UCSD-AML1 (cell line): ENCODE measurements around the gene PEX14.
A peak's percentile ranks its signal among the peaks of the same experiment; 100 is the strongest.

Experiments used
- DNase-seq: peaks from one replicate; lab custom pipeline; 2025; ENCODE audit not compliant: unreplicated experiment; lab: John Stamatoyannopoulos, UW

The PEX14 gene

DNA sequence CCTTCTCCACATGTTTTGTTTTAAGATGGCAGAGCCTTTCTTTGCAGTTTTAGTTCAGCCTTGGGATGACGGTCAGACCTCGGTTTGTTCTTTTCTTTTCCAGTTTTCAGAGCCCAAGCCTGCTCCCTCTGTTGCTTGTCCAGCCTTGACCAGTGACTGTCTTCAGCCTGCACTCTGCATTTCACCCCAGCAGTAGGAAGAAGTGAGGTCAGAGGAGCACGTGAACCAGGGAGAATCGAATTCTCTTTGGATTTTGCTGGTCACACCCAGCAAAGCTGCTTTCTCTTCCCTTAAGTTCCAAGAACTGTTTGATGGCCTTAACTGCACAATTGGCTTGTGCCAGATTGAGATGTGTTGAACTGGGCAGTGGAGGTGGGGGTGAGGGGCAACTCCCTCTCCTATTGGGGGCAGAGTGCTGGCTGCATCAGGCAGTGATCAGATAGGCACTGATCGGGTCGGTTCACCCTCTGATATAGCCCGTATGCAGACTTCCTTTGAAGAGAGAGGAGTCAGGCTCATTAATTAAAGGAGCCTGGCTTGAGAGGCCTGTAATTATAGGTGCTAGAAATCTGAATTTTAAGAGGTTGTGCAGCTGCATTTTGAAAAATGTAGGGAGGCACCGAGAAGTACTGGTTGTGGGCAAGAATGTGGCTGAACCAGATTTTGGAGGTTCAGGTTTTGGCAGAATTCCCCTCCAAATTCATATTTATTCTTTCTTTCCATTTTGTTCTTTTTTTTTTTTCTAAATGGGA lies 42.4 kb downstream of the PEX14 start:
- no peak for DNase-seq

DNA sequence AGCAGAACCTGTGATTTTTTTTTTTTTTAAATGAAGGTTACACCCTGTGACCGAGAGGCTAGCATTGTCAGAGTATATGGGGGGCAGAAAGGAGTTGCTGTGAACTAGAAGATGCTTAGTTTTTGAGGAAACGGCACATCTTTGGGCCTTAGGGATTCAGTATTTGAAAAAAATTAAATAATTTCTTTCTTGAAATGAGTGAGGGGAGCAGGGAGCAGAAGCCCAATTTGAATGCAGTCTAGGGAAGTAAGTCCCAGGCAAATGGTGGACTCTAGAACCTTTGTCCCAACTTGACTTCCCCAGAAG lies 42.9 kb downstream of the PEX14 start:
- DNase-seq: no peak

DNA sequence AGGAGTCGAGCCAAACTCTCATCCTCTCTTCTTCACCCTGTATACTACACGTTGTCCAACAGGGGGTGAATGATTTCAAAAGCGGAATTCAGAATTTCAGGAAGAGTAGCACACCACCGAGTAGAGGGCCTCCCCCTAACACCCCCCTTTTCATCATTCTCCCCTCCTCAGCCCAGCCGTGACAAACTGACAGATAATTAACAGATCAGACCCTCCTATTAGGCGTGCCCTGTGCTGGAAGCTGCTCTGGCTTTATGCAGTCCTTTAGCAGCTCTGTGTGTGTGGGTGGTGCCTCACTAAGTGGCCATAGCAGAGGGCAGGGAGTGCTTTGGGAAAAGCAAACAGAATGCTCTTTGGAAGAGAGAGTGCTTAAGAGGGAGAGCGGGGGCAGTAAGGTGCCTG lies 44.3 kb downstream of the PEX14 start:
- no peak for DNase-seq

DNA sequence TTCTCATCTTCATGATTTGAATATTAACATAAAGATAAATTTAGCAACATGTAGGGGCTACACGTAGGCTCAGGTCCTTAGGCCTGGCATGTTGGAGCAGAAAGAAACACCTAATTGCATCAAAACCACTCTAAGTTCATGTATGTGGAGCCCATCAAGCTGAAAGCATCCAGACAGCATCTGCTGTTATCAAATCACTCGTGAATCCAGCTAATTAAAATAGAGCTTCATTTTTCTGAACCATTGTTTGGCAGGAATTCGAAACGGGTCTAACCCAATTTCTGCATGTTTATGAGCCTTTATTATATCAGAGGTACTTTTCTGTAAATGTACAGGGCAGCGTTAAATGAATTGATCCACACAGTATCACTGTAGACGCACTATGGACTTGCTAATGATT lies 45.7 kb downstream of the PEX14 start:
- no peak for DNase-seq

DNA sequence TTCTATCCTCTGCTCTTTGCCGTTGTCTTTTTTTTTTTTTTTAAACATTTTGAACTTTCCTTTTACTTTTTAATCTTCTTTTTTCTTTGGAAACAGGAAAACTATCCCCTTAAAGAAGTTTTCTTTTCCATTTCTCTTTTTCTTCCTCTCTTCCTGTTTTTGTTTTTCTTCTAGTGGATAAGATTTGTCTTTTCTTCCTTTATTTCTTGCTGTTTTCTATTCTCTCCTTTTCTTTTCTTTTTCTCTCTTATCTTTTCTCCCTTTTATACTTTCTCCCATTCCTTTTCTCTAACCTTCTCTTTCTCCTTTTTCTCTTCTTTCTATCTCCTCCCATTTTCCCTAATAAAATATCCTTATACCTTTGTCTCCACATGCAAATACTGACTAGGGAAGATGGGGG lies 46.2 kb downstream of the PEX14 start:
- no peak for DNase-seq

DNA sequence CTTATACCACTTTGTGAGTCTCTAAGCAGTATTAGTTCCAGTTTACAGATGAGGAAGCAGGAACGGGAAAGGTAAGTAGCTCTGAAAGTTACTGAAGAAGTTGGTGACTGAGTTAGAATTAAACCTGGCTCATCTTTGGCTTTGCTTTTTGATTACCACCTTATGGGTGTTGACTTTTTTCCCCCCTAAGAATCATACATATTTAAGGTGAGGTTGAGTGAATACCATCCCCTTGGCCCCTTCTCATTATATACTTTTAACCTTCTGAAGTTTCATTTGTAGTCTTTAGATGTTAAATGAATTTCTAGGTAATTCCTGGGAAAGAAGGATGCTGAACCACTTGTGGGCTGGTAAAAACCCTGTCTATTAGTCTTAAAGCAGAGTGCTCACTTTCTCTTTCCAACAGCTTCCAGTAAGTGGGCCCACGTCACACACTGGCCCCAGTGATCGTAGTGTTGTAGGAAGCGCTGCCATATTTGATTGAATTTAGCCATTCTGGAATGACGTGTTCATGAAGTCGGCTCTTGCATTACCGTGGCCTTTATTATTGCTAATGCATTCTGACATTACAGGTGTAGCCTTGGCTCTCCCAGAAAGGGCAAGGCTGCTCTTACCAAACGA lies 46.9 kb downstream of the PEX14 start:
- DNase-seq: no peak

DNA sequence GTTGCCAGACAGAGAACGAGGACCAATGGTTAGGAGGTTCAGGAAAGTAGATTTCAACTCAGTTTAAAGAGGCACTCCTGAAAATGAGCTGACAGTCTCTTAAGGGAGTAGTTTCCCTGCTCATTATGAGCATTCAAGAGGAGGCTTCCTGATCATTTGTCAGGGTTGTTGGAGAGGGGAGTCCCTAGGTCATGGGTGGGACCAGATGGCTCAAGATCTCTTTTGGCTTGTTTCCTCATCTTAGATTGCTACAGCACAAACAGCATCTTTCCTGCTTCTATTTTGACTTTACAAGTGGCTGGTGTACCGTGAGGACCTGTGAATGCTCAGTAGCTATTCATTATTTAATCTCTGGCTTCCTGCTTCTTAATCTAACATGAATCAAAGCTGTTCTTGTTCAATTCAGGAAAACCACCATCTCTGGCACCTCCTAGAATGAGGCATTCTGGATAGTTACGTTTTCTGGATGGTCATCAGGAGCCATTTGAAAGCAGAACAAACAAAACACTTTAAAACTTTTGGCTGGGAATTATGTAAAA lies 47.6 kb downstream of the PEX14 start:
- DNase-seq: no peak

DNA sequence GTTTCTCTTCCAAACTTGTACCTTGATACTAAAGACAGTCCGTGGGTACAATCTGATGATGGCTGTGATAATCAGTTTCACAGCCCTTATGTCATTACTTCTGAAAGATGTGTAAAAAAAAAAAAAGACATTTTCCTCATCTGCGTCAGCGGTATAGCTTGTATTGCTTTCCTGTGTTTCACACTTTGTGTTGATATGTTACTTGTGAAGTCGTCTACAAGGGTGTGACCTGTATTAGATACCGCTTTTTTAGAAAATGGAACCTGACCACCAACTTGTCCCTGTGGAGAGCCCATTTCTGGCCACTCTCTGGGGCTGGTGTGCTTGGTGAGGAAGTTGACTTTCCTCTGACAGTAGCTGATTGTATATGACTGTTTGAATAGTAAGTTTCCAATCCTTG lies 50.5 kb downstream of the PEX14 start:
- no peak for DNase-seq

DNA sequence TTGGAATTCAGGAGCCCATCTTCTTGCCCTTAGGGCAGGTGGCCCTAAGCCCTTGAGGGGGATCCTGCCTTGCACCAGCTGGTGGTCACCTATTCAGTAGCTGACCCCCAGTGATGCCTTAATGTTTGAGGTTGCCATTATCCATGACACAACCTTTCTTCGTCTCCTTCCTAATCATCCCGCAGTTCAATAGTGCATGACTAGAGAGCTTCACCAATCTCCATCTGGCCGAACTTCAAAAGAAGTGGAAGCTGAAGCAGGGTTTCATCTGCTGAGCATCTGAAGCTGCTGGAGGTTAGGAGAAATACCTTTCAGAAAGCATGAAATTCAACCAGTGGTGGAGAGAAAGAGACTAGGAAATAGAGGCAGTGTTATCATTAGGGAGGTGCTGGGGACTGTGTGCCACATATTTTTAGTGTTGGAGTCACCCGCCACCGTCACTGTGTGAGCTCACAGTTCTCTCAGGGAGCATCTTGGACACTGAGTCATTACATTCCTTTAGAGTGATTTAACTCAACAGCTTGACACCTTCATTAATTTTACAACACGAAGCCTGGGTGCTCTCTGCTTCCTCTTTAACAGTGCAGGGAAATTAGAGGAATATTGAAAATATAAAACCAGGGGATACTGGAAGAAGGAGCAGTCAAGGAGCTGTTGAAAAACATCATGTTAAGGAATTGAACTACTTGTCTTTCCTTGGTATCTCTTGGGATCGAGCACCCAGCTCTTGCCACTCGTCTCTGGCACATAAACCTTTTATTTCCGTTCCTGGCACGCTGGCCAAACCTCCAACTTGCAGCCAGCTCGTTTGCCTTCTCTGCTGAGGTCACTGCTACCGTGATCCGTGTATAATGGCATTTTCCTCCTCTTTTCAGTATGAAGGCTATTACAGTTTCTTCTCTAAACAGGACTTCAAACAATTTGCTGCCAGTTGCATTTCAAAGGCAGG lies 53.6 kb downstream of the PEX14 start:
- no peak for DNase-seq

DNA sequence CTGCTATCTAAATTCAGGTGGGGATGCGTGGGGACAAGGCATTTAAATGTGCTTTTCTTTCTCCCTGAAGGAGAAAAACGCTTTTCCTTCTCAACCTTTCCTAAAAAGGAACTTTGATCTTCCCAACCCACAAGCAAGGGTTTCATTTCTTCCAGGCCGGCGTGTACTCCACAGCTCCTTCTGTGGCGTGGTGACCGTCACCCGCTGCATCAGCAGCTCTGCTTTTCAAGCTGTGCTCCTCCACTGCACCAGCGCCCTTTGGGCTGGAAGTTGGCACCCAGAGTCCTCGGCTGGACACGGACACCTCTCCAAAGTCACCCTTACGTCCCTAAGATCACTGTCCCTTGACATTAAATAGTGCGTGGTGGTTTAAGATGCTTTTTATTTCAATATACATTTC lies 54.3 kb downstream of the PEX14 start:
- no peak for DNase-seq

DNA sequence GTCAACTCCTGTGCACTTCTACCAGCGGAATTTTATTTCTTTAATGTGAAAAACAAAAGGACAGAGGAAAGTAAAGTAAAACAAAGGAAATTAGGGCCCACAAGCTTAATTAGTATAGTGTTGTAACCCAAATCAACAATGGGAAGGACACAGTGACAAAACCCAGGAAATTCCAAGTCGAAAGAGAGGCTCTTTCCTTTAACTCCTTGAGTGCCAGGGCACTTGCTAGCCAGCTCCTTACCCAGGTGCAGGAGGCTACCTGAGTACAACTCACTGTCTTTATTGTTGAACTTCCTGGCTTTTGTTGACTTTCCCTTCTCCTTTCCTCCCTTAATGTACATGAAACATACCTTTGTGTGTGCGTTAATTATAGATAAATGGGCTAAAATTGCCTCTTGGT lies 55.0 kb downstream of the PEX14 start:
- DNase-seq: no peak

DNA sequence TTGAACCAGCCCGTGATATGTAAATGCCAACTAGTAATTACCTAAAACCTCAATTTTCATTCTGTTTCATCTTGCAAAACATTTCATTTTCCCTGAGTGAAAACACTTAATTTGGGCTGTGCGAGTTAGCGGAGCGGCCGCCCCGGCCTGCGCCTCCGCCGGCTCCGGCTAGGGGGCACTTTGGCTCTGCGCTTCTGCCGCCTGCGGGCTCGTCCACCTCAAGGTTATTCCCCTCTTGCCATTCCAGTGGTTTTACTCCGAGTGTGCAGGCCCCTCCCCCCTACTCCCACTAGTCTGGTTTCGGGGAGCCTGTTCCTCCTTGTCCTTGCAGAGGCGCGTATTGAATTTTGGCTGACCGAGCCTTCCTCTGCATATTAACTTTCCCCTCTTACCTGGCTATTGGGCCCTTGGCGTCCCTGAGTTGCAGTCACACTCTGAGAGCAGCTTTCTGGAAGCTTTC lies 55.6 kb downstream of the PEX14 start:
- peak; percentile 74 for DNase-seq

DNA sequence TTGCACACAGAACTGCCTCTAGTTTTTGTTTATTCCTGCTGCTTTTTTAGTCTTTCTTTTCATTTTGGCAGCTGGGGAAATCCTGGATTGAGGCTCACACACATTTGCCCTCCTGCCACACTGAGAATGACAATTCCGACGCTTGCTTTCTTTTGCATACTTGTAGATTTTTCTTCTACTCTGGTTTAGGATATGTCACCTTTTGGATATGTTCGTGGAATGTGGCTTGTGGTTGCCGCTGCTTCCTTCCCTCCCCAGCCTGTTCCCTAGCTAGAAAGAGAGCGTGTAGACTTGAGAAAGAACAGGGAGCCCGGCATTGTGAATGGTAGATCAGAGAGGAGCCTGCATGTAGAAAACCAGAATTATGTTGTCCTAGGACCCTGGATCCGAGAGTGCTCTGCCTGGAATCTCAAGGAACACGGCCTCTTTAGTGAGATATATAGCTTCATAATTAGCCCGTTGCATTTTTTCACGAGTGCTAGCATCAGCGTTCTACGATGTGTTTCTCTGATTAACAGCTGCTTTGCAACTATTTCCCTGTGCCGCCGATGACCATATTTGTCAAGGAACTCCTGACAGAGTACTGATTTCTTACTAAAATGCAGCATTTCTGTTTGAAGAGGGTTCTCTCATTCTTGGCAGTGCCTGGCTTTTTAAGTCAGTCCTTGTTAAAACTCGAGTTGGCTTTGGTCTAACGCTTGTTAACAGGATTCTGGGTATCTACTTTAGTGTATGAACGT lies 56.2 kb downstream of the PEX14 start:
- DNase-seq: peak; percentile 45

DNA sequence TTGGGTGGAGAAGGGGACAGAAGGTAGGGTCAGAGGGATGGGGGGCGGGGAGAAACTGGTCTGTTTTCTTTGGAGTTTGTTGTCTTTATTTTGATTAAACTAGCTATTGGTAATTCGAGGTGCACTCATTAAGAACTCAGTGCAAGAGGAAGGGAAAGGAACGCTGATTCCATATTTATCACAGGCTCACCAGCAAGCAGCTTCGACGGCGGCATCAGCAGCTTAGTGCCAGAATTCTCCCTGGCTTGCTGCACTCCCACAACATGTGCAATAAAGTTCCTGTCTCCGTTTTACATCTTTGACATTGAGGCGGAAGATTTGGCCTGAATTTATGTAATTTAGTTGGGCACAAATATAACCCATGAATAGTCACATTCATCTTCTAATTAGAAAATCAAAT lies 57.6 kb downstream of the PEX14 start:
- no peak for DNase-seq

DNA sequence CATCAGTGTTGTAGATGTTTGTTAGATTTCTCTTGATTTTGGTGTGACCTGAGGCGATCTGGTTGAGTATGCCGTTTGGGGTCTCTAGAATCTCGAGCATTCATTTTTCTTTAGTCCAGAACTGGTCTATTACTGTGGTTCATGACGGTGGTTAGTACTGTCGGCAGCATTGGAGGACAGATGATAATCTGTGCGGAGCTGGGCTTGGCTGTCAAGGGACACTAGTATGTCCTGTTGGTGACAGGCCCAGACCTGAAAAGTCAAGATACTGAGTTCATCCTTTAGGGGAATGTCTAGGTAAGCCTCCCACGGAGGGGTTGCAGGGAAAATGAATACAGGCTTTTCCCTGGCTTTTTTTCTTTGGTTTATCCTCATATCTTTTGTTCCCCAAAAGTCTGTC lies 59.8 kb downstream of the PEX14 start:
- DNase-seq: no peak

DNA sequence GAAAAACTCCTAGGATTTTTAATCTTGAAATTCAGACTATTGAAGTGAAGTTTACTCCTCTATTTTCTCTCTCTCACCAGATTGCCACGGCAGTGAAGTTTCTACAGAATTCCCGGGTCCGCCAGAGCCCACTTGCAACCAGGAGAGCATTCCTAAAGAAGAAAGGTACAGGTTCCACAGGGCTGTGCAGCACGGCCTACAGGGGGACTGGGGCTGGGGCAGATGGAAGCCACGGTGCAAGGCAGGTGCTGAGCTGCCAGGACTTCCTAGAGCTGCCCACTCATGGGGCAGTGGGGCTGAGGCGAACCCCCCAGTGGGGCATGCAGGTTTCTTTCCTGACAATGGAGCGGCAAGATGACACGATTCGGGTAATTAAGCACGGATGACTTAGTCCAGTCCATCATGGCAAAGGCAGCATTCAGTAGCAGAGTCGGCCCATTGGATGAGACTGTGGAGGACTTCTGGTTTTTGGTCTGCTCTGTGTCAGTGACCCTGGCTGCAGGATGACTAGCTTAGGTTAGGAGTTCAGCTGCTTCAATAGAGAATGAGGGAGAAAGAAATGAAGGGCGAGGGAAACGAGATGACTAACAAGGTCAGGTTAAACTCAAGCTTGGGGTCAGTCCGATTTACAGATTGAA lies 61.5 kb downstream of the PEX14 start:
- DNase-seq: no peak

DNA sequence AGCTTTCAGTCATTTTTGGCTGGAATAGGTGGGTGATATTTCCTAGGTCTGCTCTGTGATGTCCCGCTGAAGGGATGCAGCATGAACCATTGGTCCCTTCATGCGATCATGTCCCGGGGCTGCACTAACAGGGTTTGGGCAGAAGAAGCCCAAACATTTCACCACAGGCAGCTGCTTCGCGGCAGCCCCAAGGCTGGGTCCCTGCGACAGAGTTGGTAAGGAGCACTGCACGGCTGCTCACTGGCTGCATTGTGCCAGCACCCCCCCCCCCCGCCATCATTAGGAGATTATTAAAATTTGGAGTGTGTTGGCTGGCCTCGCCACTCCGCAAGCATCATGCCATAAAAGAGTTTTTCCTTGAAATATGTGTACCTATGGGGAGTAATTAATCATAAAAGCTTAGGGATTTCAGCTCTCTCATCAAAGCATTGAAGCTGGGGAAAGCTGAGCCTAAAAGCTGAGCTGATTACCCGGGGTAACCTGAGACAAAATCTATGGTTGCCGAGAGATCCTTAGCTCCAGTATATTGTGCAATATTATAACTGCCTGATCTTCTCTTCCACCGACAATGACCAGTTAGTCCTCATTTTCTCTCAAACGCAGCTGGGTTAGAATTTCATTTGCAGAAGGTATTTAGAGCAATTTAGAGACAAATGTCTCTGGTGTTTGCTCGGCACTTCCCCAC lies 62.5 kb downstream of the PEX14 start:
- no peak for DNase-seq

DNA sequence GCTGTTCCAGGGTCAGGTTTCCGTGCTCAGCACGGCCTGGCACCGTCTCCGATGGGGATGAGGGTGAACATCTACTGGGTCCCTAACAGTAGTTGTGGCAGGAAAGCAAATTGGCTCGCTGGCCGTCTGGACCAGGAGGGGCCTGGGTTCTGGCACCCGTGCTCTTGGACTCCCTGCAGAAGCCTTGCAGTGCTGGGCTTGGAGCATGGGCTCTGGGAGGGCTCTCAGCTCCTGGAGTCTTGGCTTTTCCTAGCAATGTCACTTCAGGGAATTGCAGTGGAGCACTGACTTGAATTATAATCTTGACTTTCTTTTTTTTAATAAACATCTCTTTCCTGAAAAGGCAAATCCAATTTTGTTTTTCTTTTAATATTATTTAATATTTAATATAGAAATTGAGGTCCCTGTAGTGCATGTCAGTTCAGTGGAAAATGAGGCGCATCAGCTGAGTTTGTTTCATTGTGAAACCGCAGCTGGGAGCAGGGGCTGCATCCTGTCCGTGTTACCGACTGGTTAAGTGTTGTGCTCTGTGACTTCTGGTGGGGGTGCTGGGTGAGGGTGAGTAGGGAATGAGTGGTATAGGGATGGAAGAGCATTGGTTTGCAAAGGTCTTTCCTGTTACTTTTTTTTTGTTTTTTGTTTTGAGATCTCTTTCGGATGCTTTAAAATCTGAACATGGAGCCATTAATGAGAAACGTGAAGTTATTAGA lies 64.1 kb downstream of the PEX14 start:
- no peak for DNase-seq

DNA sequence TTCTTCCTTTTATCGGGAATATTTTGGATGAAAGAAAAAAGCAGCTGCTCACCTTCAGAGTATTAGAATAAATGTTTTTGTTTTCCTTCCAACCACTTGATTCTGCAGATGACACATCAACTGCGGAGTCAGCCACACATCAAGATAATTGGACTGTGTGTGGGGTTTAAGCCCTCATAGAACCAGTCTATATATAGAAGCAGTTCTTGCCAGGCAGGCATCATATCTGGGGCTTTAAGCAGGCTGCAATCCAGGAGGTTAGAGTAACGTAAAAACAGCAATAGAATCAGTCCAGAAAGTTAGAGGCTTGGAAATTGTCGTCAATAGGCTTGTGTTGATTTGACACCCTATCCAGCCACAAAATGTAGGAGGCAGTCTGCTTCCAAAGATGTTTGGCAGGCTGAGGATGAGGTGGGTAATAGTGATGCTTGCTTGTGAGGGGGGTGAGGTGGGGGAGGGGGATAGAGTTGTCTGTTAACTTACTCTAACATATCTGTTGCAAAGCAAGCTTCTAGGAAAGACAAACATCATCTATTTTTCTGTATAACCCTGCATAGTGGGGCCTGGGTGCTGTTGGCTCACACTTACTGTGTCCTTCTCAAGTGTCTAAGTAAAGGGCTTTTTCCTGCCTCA lies 64.8 kb downstream of the PEX14 start:
- DNase-seq: no peak
